Suppressor macrophage (primary cell): Measurements from ENCODE around the gene RABL2A.
A peak's percentile ranks its signal among the peaks of the same experiment; 100 is the strongest.
"Not testable (repeated sequence)": the region's sequence is repeated elsewhere in the genome, so short reads cannot be mapped to it uniquely, and the experiment has no call there.

Source experiments
- DNase-seq, 4 experiments: peaks; one replicate each; pipeline ENCODE4 v3.0.0-alpha.2; 2020 to 2022
- total RNA-seq, 17 experiments: gene quantifications; one replicate each; lab custom pipeline; 2026; ENCODE audit warnings: mixed read lengths in 6 of 17, inconsistent platforms in 3 of 17; lab: John Stamatoyannopoulos, UW

Gene RABL2A
- 1.2 to 6.3 (median 3.1) reads per million in 17 experiments for total RNA-seq

GRCh38 chr2:113626616-113627330 is at the start of gene RABL2A:
TSS of gene RABL2A (plus strand) at chr2:113627266. CDS start at chr2:113628607, 1,341 bp downstream.
- peak; percentile 82 to 94 (median 88) for DNase-seq

GRCh38 chr2:113578508-113578907 is 48.6 kb upstream of the RABL2A start:
- not testable (repeated sequence) for DNase-seq

GRCh38 chr2:113582473-113582872 is 44.6 kb upstream of the RABL2A start:
- not testable (repeated sequence) for DNase-seq

GRCh38 chr2:113583521-113584225 is 43.4 kb upstream of the RABL2A start:
- peak; percentile 78 to 93 (median 85) for DNase-seq

- DNase-seq: peak in 1 of 4 experiments; percentile 7
Measured at GRCh38 chr2:113584311-113585092, 42.6 kb upstream of the RABL2A start.

- DNase-seq: peak; percentile 51 to 73 (median 59)
Measured at GRCh38 chr2:113587201-113587600, 39.9 kb upstream of the RABL2A start.

GRCh38 chr2:113589591-113589990 is 37.5 kb upstream of the RABL2A start:
- DNase-seq: not testable (repeated sequence)

- DNase-seq: peak in 1 of 4 experiments; percentile 2
Measured at GRCh38 chr2:113591926-113592325, 35.1 kb upstream of the RABL2A start.

- not testable (repeated sequence) for DNase-seq
Measured at GRCh38 chr2:113593280-113593679, 33.8 kb upstream of the RABL2A start.

GRCh38 chr2:113595725-113596124 is 31.3 kb upstream of the RABL2A start:
- not testable (repeated sequence) for DNase-seq

GRCh38 chr2:113597164-113597563 is 29.9 kb upstream of the RABL2A start:
- not testable (repeated sequence) for DNase-seq

GRCh38 chr2:113597572-113597971 is 29.5 kb upstream of the RABL2A start:
- DNase-seq: peak in 2 of 4 experiments; percentile 18 to 24

- DNase-seq: not testable (repeated sequence)
Measured at GRCh38 chr2:113598180-113598579, 28.9 kb upstream of the RABL2A start.

GRCh38 chr2:113598738-113599137 is 28.3 kb upstream of the RABL2A start:
- DNase-seq: not testable (repeated sequence)

GRCh38 chr2:113599208-113599607 is 27.9 kb upstream of the RABL2A start:
- DNase-seq: not testable (repeated sequence)

- peak; percentile 58 to 88 (median 68) for DNase-seq
Measured at GRCh38 chr2:113602040-113602769, 24.9 kb upstream of the RABL2A start.

- DNase-seq: no peak
Measured at GRCh38 chr2:113602869-113603466, 24.1 kb upstream of the RABL2A start.

GRCh38 chr2:113603467-113604084 is 23.5 kb upstream of the RABL2A start:
- peak; percentile 94 to 96 (median 94) for DNase-seq

GRCh38 chr2:113604085-113604477 is 23.0 kb upstream of the RABL2A start:
- DNase-seq: peak; percentile 93 to 96 (median 93)

- not testable (repeated sequence) for DNase-seq
Measured at GRCh38 chr2:113604661-113605060, 22.4 kb upstream of the RABL2A start.

GRCh38 chr2:113606036-113606435 is 21.0 kb upstream of the RABL2A start:
- peak in 1 of 4 experiments; percentile 24 for DNase-seq
